WTC11 (cell line): ENCODE results near the gene FAM240B. TPM values are rescaled to one million over a fixed set of nuclear protein-coding genes. Genes with fewer than 3 reads are reported as not detected.

Experiments used
- ATAC-seq: fragments of 200-7000 bp; cut with Tn5 transposase; 2 replicates; pipeline ENCODE4 v1.10.0; 2021; ENCODE audit warnings: mild to moderate bottlenecking, moderate library complexity
- CTCF ChIA-PET: fragments of 300-600 bp; sonication (Branson Sonifier 250); formaldehyde crosslinking; loops from one replicate; lab custom pipeline; 2021; ENCODE audit warnings: antibody characterized with exemption; lab: Charles Lee
- POLR2A ChIA-PET: fragments of 350-600 bp; sonication (Branson Sonifier 250); formaldehyde crosslinking; loops from one replicate; lab custom pipeline; 2021; ENCODE audit warnings: antibody characterized with exemption; lab: Charles Lee
- DNase-seq: peaks from one replicate; pipeline ENCODE4 v3.0.0; 2021; ENCODE audit warnings: low spot score
- H3K27ac Mint-ChIP-seq: 2 replicates; pipeline ENCODE4 v1.8.0; 2021; ENCODE audit warnings: mixed read lengths
- H3K27me3 Mint-ChIP-seq: 2 replicates; pipeline ENCODE4 v1.8.0; 2021; ENCODE audit warnings: low read depth, mild to moderate bottlenecking, moderate library complexity, mixed read lengths
- H3K36me3 Mint-ChIP-seq: 2 replicates; pipeline ENCODE4 v1.8.0; 2021; ENCODE audit warnings: mixed read lengths
- H3K4me1 Mint-ChIP-seq: 2 replicates; pipeline ENCODE4 v1.8.0; 2022; ENCODE audit warnings: mixed read lengths
- H3K4me3 Mint-ChIP-seq: 2 replicates; pipeline ENCODE4 v1.8.0; 2021; ENCODE audit warnings: mild to moderate bottlenecking, moderate library complexity, mixed read lengths
- H3K9me3 Mint-ChIP-seq: 2 replicates; pipeline ENCODE4 v1.8.0; 2021; ENCODE audit warnings: mixed read lengths
- CDX4 ChIP-seq: fragments of 250-450 bp; sonication (Bioruptor Pico); IDR thresholded peaks from 2 replicates; pipeline ENCODE4 v1.9.0; 2021; ENCODE audit warnings: moderate library complexity, mild to moderate bottlenecking, inconsistent platforms, borderline replicate concordance
- E2F5 ChIP-seq: sonication (generic); formaldehyde crosslinking; IDR thresholded peaks from 2 replicates; pipeline ENCODE4 v1.8.1; 2022; ENCODE audit warnings: mild to moderate bottlenecking, moderate library complexity, missing genetic modification reagents
- FOXJ3 ChIP-seq: sonication (generic); formaldehyde crosslinking; IDR thresholded peaks from 2 replicates; pipeline ENCODE4 v1.9.0; 2021; ENCODE audit warnings: missing genetic modification reagents, mild to moderate bottlenecking, borderline replicate concordance
- GABPB1 ChIP-seq: sonication (generic); formaldehyde crosslinking; IDR thresholded peaks from 2 replicates; pipeline ENCODE4 v1.8.1; 2023; ENCODE audit warnings: mild to moderate bottlenecking, missing genetic modification reagents
- GTF2I ChIP-seq: fragments of 250-450 bp; sonication (Bioruptor Pico); conservative IDR thresholded peaks from 2 replicates; pipeline ENCODE4 v1.4.0; 2021; ENCODE audit warnings: mild to moderate bottlenecking
- JUN ChIP-seq: sonication (generic); formaldehyde crosslinking; IDR thresholded peaks from 2 replicates; pipeline ENCODE4 v1.8.0; 2023; ENCODE audit warnings: mild to moderate bottlenecking, missing genetic modification reagents
- NFATC4 ChIP-seq: fragments of 250-450 bp; sonication (Bioruptor Pico); IDR thresholded peaks from 2 replicates; pipeline ENCODE4 v1.9.0; 2021; ENCODE audit warnings: mild to moderate bottlenecking
- NR2C2 ChIP-seq: sonication (generic); formaldehyde crosslinking; IDR thresholded peaks from 2 replicates; pipeline ENCODE4 v1.8.0; 2022; ENCODE audit warnings: mild to moderate bottlenecking, missing genetic modification reagents
- PRDM15 ChIP-seq: sonication (generic); formaldehyde crosslinking; IDR thresholded peaks from 2 replicates; pipeline ENCODE4 v1.8.0; 2022; ENCODE audit warnings: missing genetic modification reagents
- RORB ChIP-seq: fragments of 250-450 bp; sonication (Bioruptor Pico); IDR thresholded peaks from 2 replicates; pipeline ENCODE4 v1.9.0; 2021; ENCODE audit warnings: mild to moderate bottlenecking
- SOX15 ChIP-seq: fragments of 250-450 bp; sonication (Bioruptor Pico); IDR thresholded peaks from 2 replicates; pipeline ENCODE4 v1.9.0; 2021; ENCODE audit warnings: mild to moderate bottlenecking
- STAT6 ChIP-seq: sonication (generic); formaldehyde crosslinking; conservative IDR thresholded peaks from 2 replicates; pipeline ENCODE4 v1.8.1; 2023; ENCODE audit warnings: mild to moderate bottlenecking, low read depth, missing genetic modification reagents, moderate library complexity
- ZNF138 ChIP-seq: sonication (generic); formaldehyde crosslinking; conservative IDR thresholded peaks from 2 replicates; pipeline ENCODE4 v1.8.1; 2022; ENCODE audit warnings: mild to moderate bottlenecking, moderate library complexity, missing genetic modification reagents
- ZNF532 ChIP-seq: fragments of 250-450 bp; sonication (Bioruptor Pico); IDR thresholded peaks from 2 replicates; pipeline ENCODE4 v1.9.0; 2021; ENCODE audit warnings: mild to moderate bottlenecking, borderline replicate concordance
- total RNA-seq: library from RNA; stranded (reverse); gene quantifications from 3 replicates; pipeline ENCODE4 v1.2.3, GENCODE V29; 2021

The FAM240B gene
- total RNA-seq, 1 experiment from 2014 or later = not detected

GRCh38 chr9:38765101-38765500, 45.2 kb upstream of the FAM240B start:
- POLR2A ChIA-PET = no interaction called here
- CTCF ChIA-PET = no interaction called here
- no peak for ATAC-seq

More at GRCh38 chr9:38765101-38765500, 45.2 kb upstream of the FAM240B start:
- H3K27ac Mint-ChIP-seq = no peak overlapping the region
- TF ChIP-seq GTF2I (no peak), ZNF532 (CRISPR knock-in tag) (no peak), RORB (CRISPR knock-in tag) (no peak), ZNF138 (CRISPR knock-in tag) (no peak), NR2C2 (CRISPR knock-in tag) (no peak), E2F5 (CRISPR knock-in tag) (no peak), NFATC4 (no peak), PRDM15 (CRISPR knock-in tag) (no peak), STAT6 (no peak), FOXJ3 (CRISPR knock-in tag) (no peak), GABPB1 (CRISPR knock-in tag) (no peak), CDX4 (CRISPR knock-in tag) (no peak), JUN (CRISPR knock-in tag) (no peak), SOX15 (CRISPR knock-in tag) (no peak)
- H3K9me3 Mint-ChIP-seq = peaks cover 12% of the 10 kb centered on the region
- peaks cover 27% of the 10 kb centered on the region for H3K4me1 Mint-ChIP-seq
- no peak overlapping the region for H3K4me3 Mint-ChIP-seq
- H3K36me3 Mint-ChIP-seq = peaks cover 3% of the 10 kb centered on the region; the same call in 1 of the 2 replicates
- DNase-seq = no peak
- H3K27me3 Mint-ChIP-seq = no peaks in the 10 kb centered on the region
